ENCODE measurements around the gene ZNF337. TPM values are rescaled to one million over a fixed set of nuclear protein-coding genes. Genes with fewer than 3 reads are reported as not detected.

ZNF337 gene
- polyA plus RNA-seq, 1 donor from 2014 or later, result 61.2 TPM

- TF ChIP-seq, protein P1, sequence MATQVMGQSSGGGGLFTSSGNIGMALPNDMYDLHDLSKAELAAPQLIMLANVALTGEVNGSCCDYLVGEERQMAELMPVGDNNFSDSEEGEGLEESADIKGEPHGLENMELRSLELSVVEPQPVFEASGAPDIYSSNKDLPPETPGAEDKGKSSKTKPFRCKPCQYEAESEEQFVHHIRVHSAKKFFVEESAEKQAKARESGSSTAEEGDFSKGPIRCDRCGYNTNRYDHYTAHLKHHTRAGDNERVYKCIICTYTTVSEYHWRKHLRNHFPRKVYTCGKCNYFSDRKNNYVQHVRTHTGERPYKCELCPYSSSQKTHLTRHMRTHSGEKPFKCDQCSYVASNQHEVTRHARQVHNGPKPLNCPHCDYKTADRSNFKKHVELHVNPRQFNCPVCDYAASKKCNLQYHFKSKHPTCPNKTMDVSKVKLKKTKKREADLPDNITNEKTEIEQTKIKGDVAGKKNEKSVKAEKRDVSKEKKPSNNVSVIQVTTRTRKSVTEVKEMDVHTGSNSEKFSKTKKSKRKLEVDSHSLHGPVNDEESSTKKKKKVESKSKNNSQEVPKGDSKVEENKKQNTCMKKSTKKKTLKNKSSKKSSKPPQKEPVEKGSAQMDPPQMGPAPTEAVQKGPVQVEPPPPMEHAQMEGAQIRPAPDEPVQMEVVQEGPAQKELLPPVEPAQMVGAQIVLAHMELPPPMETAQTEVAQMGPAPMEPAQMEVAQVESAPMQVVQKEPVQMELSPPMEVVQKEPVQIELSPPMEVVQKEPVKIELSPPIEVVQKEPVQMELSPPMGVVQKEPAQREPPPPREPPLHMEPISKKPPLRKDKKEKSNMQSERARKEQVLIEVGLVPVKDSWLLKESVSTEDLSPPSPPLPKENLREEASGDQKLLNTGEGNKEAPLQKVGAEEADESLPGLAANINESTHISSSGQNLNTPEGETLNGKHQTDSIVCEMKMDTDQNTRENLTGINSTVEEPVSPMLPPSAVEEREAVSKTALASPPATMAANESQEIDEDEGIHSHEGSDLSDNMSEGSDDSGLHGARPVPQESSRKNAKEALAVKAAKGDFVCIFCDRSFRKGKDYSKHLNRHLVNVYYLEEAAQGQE (IDR thresholded peaks at IDR 0.05; ENCODE audit: borderline replicate concordance), result no peak
- no peak overlapping the region for H3K4me2 ChIP-seq (ENCODE audit: low read length)
- H3K4me3 ChIP-seq (ENCODE audit: low read length), result no peak overlapping the region
- H2AFZ ChIP-seq (ENCODE audit: low read depth, low read length), result no peak overlapping the region
- H3K36me3 ChIP-seq (ENCODE audit: insufficient read depth, low read length), result no peaks in the 10 kb centered on the region
- H3K79me2 ChIP-seq (replicated peaks; ENCODE audit: insufficient read depth, low read length), result peaks cover 4% of the 10 kb centered on the region
- no peaks in the 10 kb centered on the region for H3K9me3 ChIP-seq (ENCODE audit: low read length)
- H4K20me1 ChIP-seq (ENCODE audit: insufficient read depth), result no peaks in the 10 kb centered on the region
- H3K27ac ChIP-seq (ENCODE audit: low read length), result no peak overlapping the region
- no peak overlapping the region for H3K9ac ChIP-seq (ENCODE audit: low read length)
- no peaks in the 10 kb centered on the region for H3K9me2 ChIP-seq (ENCODE audit: insufficient read depth, low read length)
- H3K27me3 ChIP-seq (ENCODE audit: insufficient read depth, low read depth, low read length), result no peaks in the 10 kb centered on the region
- no peaks in the 10 kb centered on the region for H3F3A ChIP-seq (ENCODE audit: insufficient read depth, low read length, poor library complexity, severe bottlenecking)
These were observed 6.2 kb downstream of the ZNF337 start for GRCh38 chr20:25690427-25690826.

- Histone ChIP-seq H3F3A (ENCODE audit: insufficient read depth, low read length, poor library complexity, severe bottlenecking) (no peaks in the 10 kb centered on the region), H3K36me3 (ENCODE audit: insufficient read depth, low read length) (no peaks in the 10 kb centered on the region), H3K9me3 (ENCODE audit: low read length) (no peaks in the 10 kb centered on the region), H3K9ac (ENCODE audit: low read length) (no peak overlapping the region), H2AFZ (ENCODE audit: low read depth, low read length) (no peak overlapping the region), H3K4me3 (ENCODE audit: low read length) (no peak overlapping the region), H4K20me1 (ENCODE audit: insufficient read depth) (no peaks in the 10 kb centered on the region), H3K79me2 (replicated peaks; ENCODE audit: insufficient read depth, low read length) (no peaks in the 10 kb centered on the region), H3K27ac (ENCODE audit: low read length) (no peak overlapping the region), H3K9me2 (ENCODE audit: insufficient read depth, low read length) (no peaks in the 10 kb centered on the region), H3K27me3 (ENCODE audit: insufficient read depth, low read depth, low read length) (no peaks in the 10 kb centered on the region), H3K4me2 (ENCODE audit: low read length) (no peak overlapping the region)
- TF ChIP-seq, protein P1 (IDR thresholded peaks at IDR 0.05; ENCODE audit: borderline replicate concordance), result no peak
- TF ChIP-seq RAD21 (conservative IDR thresholded peaks at IDR 0.05) (no peak), TAF1 (IDR thresholded peaks at IDR 0.05; ENCODE audit: low read depth) (no peak), SMC3 (conservative IDR thresholded peaks at IDR 0.05; ENCODE audit: poor library complexity) (no peak), CTCF (IDR thresholded peaks at IDR 0.05; ENCODE audit: poor library complexity, severe bottlenecking) (no peak), EZH2 (IDR thresholded peaks at IDR 0.05; ENCODE audit: borderline replicate concordance, insufficient read depth, low read length, poor library complexity, severe bottlenecking) (no peak), POLR2AphosphoS5 (IDR thresholded peaks at IDR 0.05) (no peak), EP300 (conservative IDR thresholded peaks at IDR 0.05; ENCODE audit: poor library complexity, severe bottlenecking) (no peak), MXI1 (conservative IDR thresholded peaks at IDR 0.05; ENCODE audit: poor library complexity, severe bottlenecking) (no peak)
These were observed 10.3 kb downstream of the ZNF337 start for GRCh38 chr20:25686081-25687067.
